SK-N-SH (cell line): Measurements from ENCODE around the gene ZFP36L1.

Source experiments
- CTCF ChIP-seq: fragments of 200-600 bp; sonication (generic); IDR thresholded peaks from 2 replicates; pipeline ENCODE4 v1.6.1; 2017; ENCODE audit warnings: antibody characterized with exemption, mild to moderate bottlenecking, moderate library complexity
- MAX ChIP-seq: IDR thresholded peaks from 2 replicates; pipeline ENCODE4 v1.4.0; 2012; ENCODE audit warnings: low read depth
- POLR2AphosphoS5 ChIP-seq: IDR thresholded peaks from 2 replicates; pipeline ENCODE4 v1.6.1; 2012; ENCODE audit warnings: low read depth, low read length
- TAF1 ChIP-seq: IDR thresholded peaks from 2 replicates; pipeline ENCODE4 v1.6.1; 2012; ENCODE audit warnings: low read depth, mild to moderate bottlenecking, low read length, moderate library complexity, borderline replicate concordance
- USF2 ChIP-seq: fragments of 150-350 bp; IDR thresholded peaks from 2 replicates; pipeline ENCODE4 v1.6.1; 2017; ENCODE audit warnings: antibody characterized with exemption, low read length, low read depth, borderline replicate concordance

GRCh38 chr14:68825729-68826128, 32.9 kb upstream of the ZFP36L1 start:
- no peak for TF ChIP-seq MAX
- TF ChIP-seq USF2: no peak
- no peak for TF ChIP-seq CTCF
- no peak for TF ChIP-seq TAF1
- TF ChIP-seq POLR2AphosphoS5: no peak
